GM10847 (cell line): ENCODE measurements around the gene CLDND1.

ENCODE experiments used
- POLR2A ChIP-seq: IDR thresholded peaks from 2 replicates; pipeline ENCODE4 v1.6.1; 2011; ENCODE audit not compliant: insufficient read length; ENCODE audit errors: extremely low read depth

The CLDND1 gene

DNA sequence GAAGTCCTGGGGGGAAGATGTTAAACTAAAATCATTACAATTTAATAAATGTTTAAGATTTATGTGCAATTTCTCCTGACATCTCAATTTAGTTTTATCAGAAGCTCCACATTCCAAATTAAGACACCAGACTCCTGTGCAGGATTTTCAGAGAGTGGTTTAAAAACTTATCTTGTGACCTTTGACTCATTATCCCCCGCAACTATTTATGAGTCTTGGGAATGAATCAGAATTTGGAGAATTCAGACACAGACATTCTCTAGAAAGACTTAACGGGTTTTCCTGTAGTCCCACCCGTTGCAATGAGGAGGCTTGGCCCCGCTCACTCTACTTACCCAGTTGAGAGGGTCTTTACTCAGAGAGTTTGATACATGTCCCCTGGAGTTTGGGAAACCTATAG, 18.2 kb downstream of the CLDND1 start:
- no peak for TF ChIP-seq POLR2A

- no peak for TF ChIP-seq POLR2A
Observed at GRCh38 chr3:98501863-98502576, 20.7 kb downstream of the CLDND1 start.

GRCh38 chr3:98501270-98501669, 21.4 kb downstream of the CLDND1 start:
- TF ChIP-seq POLR2A, result no peak

- no peak for TF ChIP-seq POLR2A
Observed at GRCh38 chr3:98500019-98500418, 22.7 kb downstream of the CLDND1 start.

DNA sequence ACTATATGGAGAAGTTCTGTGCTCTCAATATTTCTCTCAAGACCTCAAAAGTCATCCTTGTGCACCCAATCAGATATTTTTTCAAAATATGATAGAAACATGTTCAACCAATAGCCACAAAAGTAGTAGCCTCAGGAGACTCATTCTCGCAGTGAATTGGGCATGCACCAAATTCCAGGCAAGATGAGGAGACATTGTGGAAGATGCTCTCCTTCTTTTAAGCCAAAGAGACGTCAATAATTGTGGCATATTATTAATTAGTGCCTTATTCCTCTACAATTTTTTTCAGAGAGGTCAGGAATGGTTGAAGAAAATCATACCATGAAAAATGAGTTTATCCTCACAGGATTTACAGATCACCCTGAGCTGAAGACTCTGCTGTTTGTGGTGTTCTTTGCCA, 25.3 kb downstream of the CLDND1 start, which contains the start of gene OR5K2:
Gene OR5K2 (plus strand): TSS at position 301 of the 400 bp plus-strand sequence. CDS start 0 bp downstream, at position 301.
- TF ChIP-seq POLR2A, result no peak

DNA sequence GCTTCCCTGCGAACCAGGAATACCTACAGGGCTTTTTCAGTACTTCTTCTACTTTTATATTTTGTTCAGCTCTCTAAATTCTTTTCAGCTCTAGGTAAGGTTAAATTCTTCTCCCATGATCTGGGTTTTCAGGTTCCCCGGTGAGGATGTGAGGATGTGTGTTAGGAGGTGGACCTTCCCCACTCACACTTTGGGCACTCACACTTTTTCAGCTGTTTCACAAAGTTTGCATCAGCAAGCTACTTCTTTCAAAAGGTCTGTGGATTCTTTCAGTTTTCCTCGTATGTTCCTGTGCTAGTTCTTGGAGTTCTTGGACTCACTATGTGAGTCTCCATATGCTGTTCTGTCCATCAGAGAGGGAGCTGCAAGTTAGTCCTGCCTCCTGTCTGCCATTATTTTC, 39.1 kb downstream of the CLDND1 start:
- no peak for TF ChIP-seq POLR2A

GRCh38 chr3:98482717-98483482, 39.8 kb downstream of the CLDND1 start:
- no peak for TF ChIP-seq POLR2A
